GM11168 (cell line): ENCODE data around the gene RGS16.

ENCODE experiments used
- in situ Hi-C: fragments of 300-500 bp; cut with MboI; formaldehyde crosslinking; loops from one replicate; pipeline ENCODE4 v1.12.0; 2022; ENCODE audit warnings: low sequenced_read_pairs; ENCODE audit not compliant: unreplicated experiment

RGS16 gene

DNA sequence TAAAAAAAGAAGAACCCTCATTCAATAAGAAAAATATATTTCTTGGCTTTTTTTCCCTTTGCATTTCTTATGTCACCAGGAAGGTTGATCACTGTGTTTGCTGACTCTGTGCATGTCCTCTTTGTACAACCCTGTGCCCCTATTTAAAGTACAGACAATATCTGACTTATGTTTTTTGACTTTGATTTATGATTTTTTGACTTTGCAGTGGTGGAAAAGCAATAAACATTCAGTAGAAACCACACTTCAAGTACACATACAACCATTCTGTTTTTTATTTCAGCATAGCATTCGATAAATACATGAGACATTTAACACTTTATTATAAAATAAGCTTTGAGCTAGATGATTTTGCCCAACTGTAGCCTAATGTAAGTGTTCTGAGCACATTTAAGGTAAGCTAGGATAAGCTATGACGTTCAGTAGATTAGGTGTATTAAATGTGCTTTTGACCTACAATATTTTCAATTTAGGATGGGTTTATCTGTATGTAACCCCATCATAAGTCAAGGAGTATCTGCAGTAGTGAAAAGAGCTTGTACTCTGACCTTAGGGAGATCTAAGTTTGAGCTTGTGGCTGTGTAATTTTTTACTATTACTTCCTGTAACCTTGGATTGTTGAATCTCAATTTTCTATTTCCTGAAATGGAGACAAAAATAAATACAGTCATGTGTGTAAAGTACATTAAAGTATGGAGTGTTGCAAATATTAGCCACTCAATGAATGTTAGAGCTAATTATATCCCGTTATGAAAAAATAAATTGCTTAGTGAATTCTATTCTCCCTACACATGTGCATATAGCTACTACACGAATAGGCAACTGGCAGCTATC is 16.3 kb downstream of the RGS16 start:
- in situ Hi-C loops, result no loop called here

- in situ Hi-C loops, result no loop called here
Observed at GRCh38 chr1:182587093-182587492, 17.1 kb downstream of the RGS16 start.

DNA sequence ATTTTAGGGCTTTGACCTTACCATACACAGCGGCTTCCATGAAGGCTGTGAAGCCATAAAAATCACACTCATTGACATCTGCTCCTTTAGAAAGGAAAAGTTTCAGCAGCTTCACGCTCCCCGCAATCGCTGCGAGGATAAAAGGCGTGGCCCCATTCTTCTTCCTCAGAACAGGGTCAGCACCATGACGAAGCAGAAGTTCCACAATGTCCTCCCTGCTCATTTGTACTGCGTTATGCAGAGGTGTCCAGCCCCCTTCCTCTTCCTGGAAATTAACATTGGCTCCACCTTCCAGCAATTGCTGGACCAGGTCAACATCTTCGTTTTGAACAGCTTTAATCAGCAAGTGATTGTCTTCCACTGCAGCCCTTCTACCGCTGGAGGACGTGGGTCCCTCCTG is 17.8 kb downstream of the RGS16 start:
- in situ Hi-C loops, result no loop called here

- in situ Hi-C loops, result no loop called here
Observed at GRCh38 chr1:182584746-182585145, 19.4 kb downstream of the RGS16 start.

DNA sequence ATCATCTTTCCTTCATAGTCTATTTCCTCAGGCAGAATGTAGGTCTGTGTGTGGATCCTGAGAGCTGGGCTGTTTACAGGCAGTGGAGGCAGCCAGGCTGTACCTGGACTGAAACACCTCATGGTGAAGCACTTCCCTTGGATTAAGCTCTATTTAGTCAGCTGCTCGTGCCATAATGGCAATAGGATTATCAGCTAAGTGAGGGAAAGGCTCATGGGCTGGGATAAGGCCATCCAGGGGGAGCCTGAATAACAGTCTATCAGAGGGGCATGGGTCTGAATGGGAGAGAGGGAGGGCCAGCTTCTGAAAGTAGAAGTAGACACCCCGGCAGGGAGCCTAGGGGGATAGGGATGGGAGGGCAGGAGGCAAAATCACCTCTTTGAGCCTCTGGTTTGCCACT is 23.5 kb downstream of the RGS16 start:
- in situ Hi-C loops, result no loop called here

DNA sequence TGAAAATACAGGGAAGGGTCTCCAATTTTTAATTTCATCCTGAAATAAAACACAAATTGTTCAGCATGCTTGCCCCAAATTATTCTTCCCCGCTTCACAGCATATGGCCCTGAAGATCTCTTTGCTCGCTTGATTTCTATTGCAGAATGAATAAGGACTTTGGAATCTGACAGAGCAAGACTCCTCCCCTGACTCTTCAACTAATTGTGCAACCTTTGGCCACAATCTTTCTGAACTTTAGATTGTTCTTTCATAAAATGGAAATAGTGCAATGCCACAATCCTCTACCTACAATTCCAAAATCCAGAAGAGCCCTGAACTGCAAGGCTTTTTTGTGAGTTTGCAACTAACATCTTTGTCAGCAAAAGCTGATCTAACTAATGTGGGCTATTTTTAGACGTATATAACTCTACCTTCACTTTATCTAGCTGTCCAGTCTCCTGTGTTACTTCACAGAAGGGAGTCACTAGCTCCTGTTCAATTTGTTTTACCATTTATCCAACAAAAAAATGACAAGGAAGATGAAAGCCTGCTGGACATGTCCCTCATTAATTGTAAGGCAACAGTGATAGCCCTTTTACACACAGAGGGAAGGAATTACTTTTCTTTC is 28.5 kb downstream of the RGS16 start:
- in situ Hi-C loops, result no loop called here

DNA sequence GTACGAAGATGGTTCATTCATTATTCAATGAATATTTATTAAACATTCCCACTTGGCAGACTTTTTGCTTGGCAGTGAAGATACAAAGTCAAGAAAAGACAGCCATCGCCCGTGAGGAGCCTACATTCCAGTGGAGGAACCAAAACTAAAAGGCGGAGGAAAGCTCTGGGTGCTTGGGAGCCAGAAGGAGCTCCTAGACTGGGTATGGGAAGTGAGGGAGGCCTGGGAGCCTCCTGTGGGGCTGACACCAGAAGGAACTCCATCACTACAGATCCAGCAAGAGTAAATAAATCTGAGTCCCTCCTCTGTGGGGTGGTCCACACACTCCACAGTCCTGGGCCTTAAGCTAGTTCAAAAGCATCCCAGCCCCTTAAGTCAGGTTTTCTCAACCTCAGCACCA is 30.0 kb downstream of the RGS16 start:
- in situ Hi-C loops, result no loop called here

DNA sequence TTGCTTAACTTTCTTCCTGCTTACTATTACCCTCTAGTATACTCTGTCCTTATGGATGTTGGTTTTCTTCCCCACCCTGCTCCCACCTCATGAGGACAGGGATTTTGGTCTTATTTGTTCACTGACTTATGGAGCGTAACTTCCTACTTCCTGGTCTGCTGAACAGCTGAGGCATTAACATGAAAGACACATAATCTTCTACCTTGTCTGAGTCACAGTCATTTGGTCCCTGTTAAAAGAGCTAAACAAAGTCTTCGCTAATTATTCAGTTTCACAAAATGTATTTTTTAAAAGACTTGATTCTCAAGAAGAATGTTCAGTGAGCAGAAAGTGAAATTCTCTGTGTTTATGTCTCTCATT is 33.6 kb downstream of the RGS16 start:
- in situ Hi-C loops, result no loop called here

- in situ Hi-C loops, result no loop called here
Observed at GRCh38 chr1:182569939-182570610, 34.1 kb downstream of the RGS16 start.

- in situ Hi-C loops, result no loop called here
Observed at GRCh38 chr1:182568647-182569284, 35.4 kb downstream of the RGS16 start.

- in situ Hi-C loops, result no loop called here
Observed at GRCh38 chr1:182567629-182568028, 36.6 kb downstream of the RGS16 start.

GRCh38 chr1:182565537-182565936 is 38.7 kb downstream of the RGS16 start:
- in situ Hi-C loops, result no loop called here

DNA sequence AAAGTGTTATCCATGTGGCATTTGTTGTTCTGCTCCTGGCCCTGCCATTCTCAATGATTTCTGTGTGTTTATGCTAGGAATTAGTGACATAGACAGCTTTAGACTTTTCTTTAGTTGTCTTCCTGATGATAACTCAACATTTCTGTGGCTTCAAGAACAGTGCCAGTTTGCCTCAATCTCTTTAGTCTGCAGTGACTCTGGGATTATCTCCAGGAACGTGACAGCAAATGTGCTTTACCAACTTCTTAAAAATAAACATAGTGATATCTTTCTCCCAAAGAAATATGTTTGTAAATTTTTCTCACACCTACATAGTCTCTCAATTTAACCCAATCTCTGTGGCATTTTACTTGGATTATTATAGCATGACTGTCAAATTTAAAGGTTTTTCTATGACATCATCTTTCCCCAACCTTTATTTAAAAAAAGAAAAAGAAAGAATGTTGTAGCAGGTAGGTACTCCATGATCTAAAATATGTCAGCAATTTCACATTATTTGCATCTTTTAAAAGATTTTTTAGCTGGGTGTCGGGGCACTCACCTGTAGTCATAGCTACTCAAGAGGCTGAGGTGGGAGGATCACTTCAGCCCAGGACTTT is 39.7 kb downstream of the RGS16 start:
- in situ Hi-C loops, result no loop called here

- in situ Hi-C loops, result no loop called here
Observed at GRCh38 chr1:182563095-182563494, 41.1 kb downstream of the RGS16 start.

GRCh38 chr1:182561456-182561855 is 42.7 kb downstream of the RGS16 start:
- in situ Hi-C loops, result no loop called here

- in situ Hi-C loops, result no loop called here
Observed at GRCh38 chr1:182560392-182560984, 43.7 kb downstream of the RGS16 start.

- in situ Hi-C loops, result no loop called here
Observed at GRCh38 chr1:182556279-182556678, 47.9 kb downstream of the RGS16 start.

GRCh38 chr1:182555493-182555892 is 48.7 kb downstream of the RGS16 start:
- in situ Hi-C loops, result no loop called here

- in situ Hi-C loops, result no loop called here
Observed at GRCh38 chr1:182552527-182552926, 51.7 kb downstream of the RGS16 start.

GRCh38 chr1:182549811-182550210 is 54.4 kb downstream of the RGS16 start:
- in situ Hi-C loops, result no loop called here
